RWPE2 (cell line): Measurements from ENCODE around the gene SLC13A3.

ENCODE experiments used
- ATAC-seq: fragments of 200-7000 bp; cut with Tn5 transposase; 3 replicates; pipeline ENCODE4 v1.9.1; 2021; ENCODE audit warnings: low read depth
- DNase-seq: peaks from one replicate; pipeline ENCODE4 v3.0.0-alpha.2; 2020; ENCODE audit warnings: low spot score
- H3K27ac ChIP-seq: fragments of 450-650 bp; 2 replicates; pipeline ENCODE4 v1.5.1; 2017; ENCODE audit warnings: mild to moderate bottlenecking; ENCODE audit not compliant: poor library complexity, severe bottlenecking
- H3K27me3 ChIP-seq: fragments of 250-450 bp; sonication (Bioruptor Pico); 2 replicates; pipeline ENCODE4 v1.5.1; 2021; ENCODE audit warnings: mild to moderate bottlenecking, moderate library complexity; ENCODE audit not compliant: insufficient read depth, poor library complexity, severe bottlenecking
- H3K36me3 ChIP-seq: fragments of 250-450 bp; sonication (Bioruptor Pico); 2 replicates; pipeline ENCODE4 v1.5.1; 2020; ENCODE audit warnings: low read depth, mild to moderate bottlenecking, moderate library complexity
- H3K4me1 ChIP-seq: fragments of 250-450 bp; sonication (Bioruptor Pico); 2 replicates; pipeline ENCODE4 v1.5.1; 2021; ENCODE audit warnings: mild to moderate bottlenecking, moderate library complexity; ENCODE audit not compliant: insufficient read depth, poor library complexity, severe bottlenecking
- H3K4me3 ChIP-seq: fragments of 250-450 bp; sonication (Bioruptor Pico); 2 replicates; pipeline ENCODE4 v1.5.1; 2021; ENCODE audit warnings: mild to moderate bottlenecking, moderate library complexity; ENCODE audit not compliant: severe bottlenecking
- H3K9me3 ChIP-seq: fragments of 250-450 bp; sonication (Bioruptor Pico); 2 replicates; pipeline ENCODE4 v1.5.1; 2021; ENCODE audit warnings: mild to moderate bottlenecking, moderate library complexity; ENCODE audit not compliant: severe bottlenecking
- TF ChIP-seq, protein P1 (sequence below): fragments of 450-650 bp; IDR thresholded peaks from one replicate; pipeline ENCODE4 v1.5.1; 2017; ENCODE audit warnings: mild to moderate bottlenecking, moderate library complexity; ENCODE audit not compliant: poor library complexity, severe bottlenecking

SLC13A3 gene

GRCh38 chr20:46636514-46636913 is 14.7 kb downstream of the SLC13A3 start:
- Histone ChIP-seq H3K27ac (no peak overlapping the region), H3K27me3 (no peaks in the 10 kb centered on the region), H3K4me3 (no peak overlapping the region), H3K4me1 (no peaks in the 10 kb centered on the region), H3K9me3 (no peaks in the 10 kb centered on the region), H3K36me3 (no peaks in the 10 kb centered on the region)
- DNase-seq = peak; percentile 55
- TF ChIP-seq, protein P1, sequence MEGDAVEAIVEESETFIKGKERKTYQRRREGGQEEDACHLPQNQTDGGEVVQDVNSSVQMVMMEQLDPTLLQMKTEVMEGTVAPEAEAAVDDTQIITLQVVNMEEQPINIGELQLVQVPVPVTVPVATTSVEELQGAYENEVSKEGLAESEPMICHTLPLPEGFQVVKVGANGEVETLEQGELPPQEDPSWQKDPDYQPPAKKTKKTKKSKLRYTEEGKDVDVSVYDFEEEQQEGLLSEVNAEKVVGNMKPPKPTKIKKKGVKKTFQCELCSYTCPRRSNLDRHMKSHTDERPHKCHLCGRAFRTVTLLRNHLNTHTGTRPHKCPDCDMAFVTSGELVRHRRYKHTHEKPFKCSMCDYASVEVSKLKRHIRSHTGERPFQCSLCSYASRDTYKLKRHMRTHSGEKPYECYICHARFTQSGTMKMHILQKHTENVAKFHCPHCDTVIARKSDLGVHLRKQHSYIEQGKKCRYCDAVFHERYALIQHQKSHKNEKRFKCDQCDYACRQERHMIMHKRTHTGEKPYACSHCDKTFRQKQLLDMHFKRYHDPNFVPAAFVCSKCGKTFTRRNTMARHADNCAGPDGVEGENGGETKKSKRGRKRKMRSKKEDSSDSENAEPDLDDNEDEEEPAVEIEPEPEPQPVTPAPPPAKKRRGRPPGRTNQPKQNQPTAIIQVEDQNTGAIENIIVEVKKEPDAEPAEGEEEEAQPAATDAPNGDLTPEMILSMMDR = no peak
- no peak for ATAC-seq

DNA sequence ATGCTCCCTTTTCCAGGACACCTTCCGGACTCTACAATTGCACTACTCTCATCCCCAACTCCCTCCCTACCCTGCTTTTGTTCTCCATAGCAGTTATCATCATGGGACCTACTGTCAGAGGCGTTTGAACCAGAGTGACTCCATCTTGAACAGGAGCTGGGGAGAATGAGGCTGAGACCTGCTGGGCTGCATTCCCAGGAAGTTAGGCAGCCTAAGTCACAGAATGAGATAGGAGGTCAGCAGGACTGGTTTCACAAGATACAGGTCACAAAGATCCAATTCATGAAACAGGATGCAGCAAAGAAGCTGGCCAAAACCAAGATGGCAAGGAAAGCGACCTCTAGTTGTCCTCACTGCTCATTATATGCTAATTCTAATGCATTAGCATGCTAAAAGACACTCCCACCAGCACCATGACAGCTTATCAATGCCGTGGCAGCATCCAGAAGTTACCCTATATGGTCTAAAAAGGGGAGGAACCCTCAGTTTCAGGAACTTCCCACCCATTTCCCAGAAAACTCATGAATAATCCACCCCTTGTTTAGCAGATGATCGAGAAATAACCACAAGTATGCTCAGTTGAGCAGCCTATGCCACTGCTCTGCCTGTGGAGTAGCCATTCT is 15.6 kb downstream of the SLC13A3 start:
- no peak overlapping the region for H3K4me3 ChIP-seq
- TF ChIP-seq, protein P1 = no peak
- no peaks in the 10 kb centered on the region for H3K9me3 ChIP-seq
- H3K27ac ChIP-seq = no peak overlapping the region
- DNase-seq (no peak), ATAC-seq (no peak)
- no peaks in the 10 kb centered on the region for H3K36me3 ChIP-seq
- no peaks in the 10 kb centered on the region for H3K4me1 ChIP-seq
- no peaks in the 10 kb centered on the region for H3K27me3 ChIP-seq

DNA sequence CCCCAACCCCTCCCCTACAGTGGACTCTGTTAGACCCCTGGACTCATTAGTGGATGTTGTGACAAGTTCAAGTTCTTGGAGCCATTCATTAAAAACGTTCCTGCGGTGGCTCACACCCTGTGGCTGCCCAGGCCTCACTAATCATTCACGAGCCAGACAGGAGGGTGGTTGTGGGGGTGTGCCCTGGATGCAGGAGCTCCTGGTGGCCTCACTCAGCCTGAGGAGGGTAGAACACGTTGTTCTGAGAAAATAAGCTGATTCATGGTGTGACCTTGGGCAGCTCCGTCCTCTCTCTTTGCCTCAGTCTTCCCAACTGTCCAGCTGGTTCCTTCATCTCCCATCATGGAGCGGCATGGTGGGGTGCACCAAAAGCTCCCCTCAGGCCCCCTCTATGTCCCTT is 16.7 kb downstream of the SLC13A3 start:
- TF ChIP-seq, protein P1 = no peak
- no peak overlapping the region for H3K27ac ChIP-seq
- peaks cover under 1% of the 10 kb centered on the region for H3K9me3 ChIP-seq
- H3K4me1 ChIP-seq = no peaks in the 10 kb centered on the region
- ATAC-seq (no peak), DNase-seq (peak; percentile 63)
- H3K36me3 ChIP-seq = no peaks in the 10 kb centered on the region
- no peak overlapping the region for H3K4me3 ChIP-seq
- H3K27me3 ChIP-seq = no peaks in the 10 kb centered on the region

GRCh38 chr20:46631874-46632446 is 19.3 kb downstream of the SLC13A3 start:
- DNase-seq (no peak), ATAC-seq (no peak)
- Histone ChIP-seq H3K4me3 (no peak overlapping the region), H3K27me3 (no peaks in the 10 kb centered on the region), H3K36me3 (no peaks in the 10 kb centered on the region), H3K4me1 (no peaks in the 10 kb centered on the region), H3K9me3 (peaks cover 8% of the 10 kb centered on the region), H3K27ac (no peak overlapping the region)
- TF ChIP-seq, protein P1 = no peak
